Measurements from ENCODE around the gene ZNF25.

The ZNF25 gene

GRCh38 chr10:37976091-37976879 is at the start of gene ZNF25:
Gene ZNF25 (minus strand): TSS chr10:37976647. CDS start chr10:37971722, 4,925 bp downstream.
- no peak for TF ChIP-seq GATA3 (IDR thresholded peaks at IDR 0.05; ENCODE audit: low read depth, low read length)
- no peak for TF ChIP-seq GATA2 (IDR thresholded peaks at IDR 0.05; ENCODE audit: low read depth, low read length)

DNA sequence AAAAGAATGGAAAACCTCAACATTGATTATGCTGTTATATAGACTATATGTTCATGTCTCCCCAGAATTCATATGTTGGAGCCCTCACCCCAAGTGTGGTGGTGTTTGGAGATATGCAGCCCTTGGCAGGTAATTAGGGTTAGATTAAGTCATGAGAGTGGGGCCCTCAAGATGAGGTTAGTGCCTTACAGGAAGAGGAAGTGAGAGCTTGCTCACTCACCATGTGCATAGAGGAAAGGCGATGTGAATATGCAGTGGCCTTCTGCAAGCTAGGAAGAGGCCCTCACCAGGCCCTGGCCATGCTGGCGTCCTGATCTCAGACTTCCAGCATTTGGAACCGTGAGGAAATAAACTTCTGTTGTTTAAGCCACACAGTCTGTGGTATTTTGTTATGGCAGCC is 48.8 kb upstream of the ZNF25 start:
- TF ChIP-seq GATA3 (IDR thresholded peaks at IDR 0.05; ENCODE audit: low read depth, low read length), result no peak

- TF ChIP-seq GATA3 (IDR thresholded peaks at IDR 0.05; ENCODE audit: low read depth, low read length) (no peak), GATA2 (IDR thresholded peaks at IDR 0.05; ENCODE audit: low read depth, low read length) (no peak)
These were observed 39.9 kb upstream of the ZNF25 start for GRCh38 chr10:38016354-38016753.

DNA sequence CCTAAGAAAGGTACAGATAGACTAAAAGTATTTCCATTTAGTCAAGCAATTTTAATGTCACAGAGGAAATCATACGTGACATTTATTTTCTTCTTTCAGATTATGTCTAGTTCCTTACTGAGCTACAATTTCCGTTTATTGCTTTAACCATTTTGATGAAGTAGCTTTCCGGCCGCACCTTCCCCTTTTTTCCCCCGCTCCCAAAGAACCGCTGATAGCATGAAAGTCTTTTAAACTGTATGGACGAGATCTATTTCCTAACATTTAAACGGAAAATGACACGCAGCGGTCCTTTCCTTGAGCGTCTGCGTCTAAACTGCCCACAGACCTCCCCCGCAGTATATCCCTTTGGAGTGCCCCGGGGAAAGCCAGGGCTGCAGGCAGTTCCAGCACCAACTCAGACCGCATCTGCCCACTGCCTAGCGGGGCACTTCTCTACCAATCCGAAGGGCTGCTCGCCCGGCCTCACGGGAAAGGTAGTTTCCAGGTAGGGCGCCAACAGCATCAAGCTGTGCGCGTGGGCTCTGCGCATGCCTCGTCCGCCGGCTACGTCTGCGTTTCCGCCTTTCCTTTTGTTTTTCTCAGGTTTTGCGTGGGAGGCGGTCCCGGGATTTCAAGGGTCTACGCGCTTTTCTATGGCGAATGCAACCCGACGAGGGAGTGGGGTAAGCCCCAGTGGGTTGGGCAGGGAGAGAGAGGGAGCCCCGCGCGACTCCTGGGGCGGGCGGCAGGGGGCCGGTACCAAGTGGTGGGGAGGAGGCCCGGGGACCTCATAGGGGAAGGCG is 33.9 kb upstream of the ZNF25 start, which contains the start of gene ZNF33A:
Gene ZNF33A (plus strand): TSS at position 557 of the 785 bp plus-strand sequence. CDS start 1,667 bp downstream, outside the sequence.
- no peak for TF ChIP-seq GATA2 (IDR thresholded peaks at IDR 0.05; ENCODE audit: low read depth, low read length)
- no peak for TF ChIP-seq GATA3 (IDR thresholded peaks at IDR 0.05; ENCODE audit: low read depth, low read length)

- TF ChIP-seq GATA3 (IDR thresholded peaks at IDR 0.05; ENCODE audit: low read depth, low read length) (no peak), GATA2 (IDR thresholded peaks at IDR 0.05; ENCODE audit: low read depth, low read length) (no peak)
These were observed 31.5 kb upstream of the ZNF25 start for GRCh38 chr10:38007991-38008390.

- no peak for TF ChIP-seq GATA2 (IDR thresholded peaks at IDR 0.05; ENCODE audit: low read depth, low read length)
- no peak for TF ChIP-seq GATA3 (IDR thresholded peaks at IDR 0.05; ENCODE audit: low read depth, low read length)
These were observed 31.1 kb upstream of the ZNF25 start for GRCh38 chr10:38007551-38007950.

GRCh38 chr10:38003588-38003987 is 27.1 kb upstream of the ZNF25 start:
- TF ChIP-seq GATA3 (IDR thresholded peaks at IDR 0.05; ENCODE audit: low read depth, low read length), result no peak
- no peak for TF ChIP-seq GATA2 (IDR thresholded peaks at IDR 0.05; ENCODE audit: low read depth, low read length)

DNA sequence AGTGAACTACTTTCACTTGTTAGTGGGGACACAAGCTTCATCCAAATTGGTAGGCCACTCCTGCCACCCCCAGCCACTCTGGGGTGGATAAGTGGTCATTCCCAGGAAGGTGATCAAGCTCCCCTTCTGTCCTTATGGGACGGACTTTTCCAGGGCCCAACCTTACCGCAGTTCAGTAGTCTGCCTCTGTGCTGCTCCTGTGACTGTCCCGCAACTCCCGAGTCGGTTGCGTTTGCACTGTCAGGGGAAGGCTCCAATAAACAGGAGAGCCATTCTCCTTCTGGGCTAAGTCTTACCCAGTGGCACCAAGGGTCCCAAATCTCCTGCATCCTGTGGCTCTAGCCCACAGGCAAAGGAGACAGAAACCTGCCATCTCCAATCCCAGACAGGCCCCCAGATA is 26.6 kb upstream of the ZNF25 start:
- TF ChIP-seq GATA3 (IDR thresholded peaks at IDR 0.05; ENCODE audit: low read depth, low read length), result no peak
- no peak for TF ChIP-seq GATA2 (IDR thresholded peaks at IDR 0.05; ENCODE audit: low read depth, low read length)

DNA sequence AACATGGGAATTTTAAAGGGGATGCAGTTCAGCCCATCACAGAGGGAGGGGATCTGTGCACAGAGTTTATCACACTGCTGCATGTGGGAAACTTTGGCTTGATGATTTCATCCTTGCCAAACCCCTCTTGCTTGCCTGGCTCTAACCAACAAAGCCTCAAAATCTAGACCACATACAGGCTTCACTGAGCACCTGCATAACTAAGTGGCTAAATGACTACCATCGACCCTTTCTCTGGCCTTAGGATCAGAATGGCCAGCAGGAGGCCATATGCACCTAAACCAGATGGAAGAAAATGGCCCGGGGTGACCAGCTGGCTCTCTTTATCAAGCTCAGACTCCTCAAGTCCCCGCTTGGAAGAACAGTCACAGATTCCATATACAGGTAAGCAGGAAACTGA is 15.6 kb upstream of the ZNF25 start:
- TF ChIP-seq GATA3 (IDR thresholded peaks at IDR 0.05; ENCODE audit: low read depth, low read length) (no peak), GATA2 (IDR thresholded peaks at IDR 0.05; ENCODE audit: low read depth, low read length) (no peak)

- TF ChIP-seq GATA2 (IDR thresholded peaks at IDR 0.05; ENCODE audit: low read depth, low read length) (no peak), GATA3 (IDR thresholded peaks at IDR 0.05; ENCODE audit: low read depth, low read length) (no peak)
These were observed 15.2 kb upstream of the ZNF25 start for GRCh38 chr10:37991655-37992054.

DNA sequence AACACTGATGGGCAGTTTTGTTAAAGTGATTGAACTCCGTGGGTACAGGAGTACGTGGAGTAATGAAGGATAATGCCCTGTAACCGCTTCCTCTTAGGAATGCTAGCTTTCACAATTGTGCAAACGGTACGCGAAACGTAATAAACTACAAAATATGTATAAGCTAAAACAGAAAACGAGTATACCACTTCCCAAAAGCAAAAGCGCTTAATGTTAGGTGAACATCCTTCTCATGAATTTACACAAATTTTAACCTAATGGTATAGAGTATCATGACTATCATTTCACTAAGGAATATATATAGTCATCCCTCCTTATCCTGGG is 395 bp upstream of the ZNF25 start:
- TF ChIP-seq GATA2 (IDR thresholded peaks at IDR 0.05; ENCODE audit: low read depth, low read length) (no peak), GATA3 (IDR thresholded peaks at IDR 0.05; ENCODE audit: low read depth, low read length) (no peak)

DNA sequence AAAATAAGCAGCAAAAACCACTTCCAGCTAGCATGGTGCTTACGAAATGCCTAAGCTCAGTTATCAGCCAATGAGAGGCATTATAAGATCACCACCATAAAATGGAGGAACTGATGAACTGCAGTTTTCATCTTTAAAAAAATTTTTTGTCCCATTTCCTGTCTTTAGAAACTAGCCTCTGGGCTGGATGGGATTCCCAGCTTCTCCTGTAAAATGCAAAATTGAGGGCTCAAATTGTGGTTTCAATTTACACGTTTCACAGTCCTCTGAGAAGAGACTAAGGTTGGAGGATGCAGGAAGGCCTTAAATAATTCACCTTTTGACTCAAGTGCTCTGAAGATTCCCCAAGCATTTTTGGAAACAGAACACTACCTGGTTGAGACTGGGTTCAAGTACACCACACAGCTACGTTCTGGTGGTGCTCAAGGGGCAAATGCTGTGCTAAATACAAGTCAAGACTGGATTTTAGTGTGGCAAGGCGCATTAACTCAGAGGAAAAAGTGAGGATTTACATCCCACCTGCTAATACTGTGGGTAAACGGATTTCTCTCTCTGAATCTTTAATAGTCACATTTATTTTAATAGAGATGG is 951 bp downstream of the ZNF25 start:
- TF ChIP-seq GATA2 (IDR thresholded peaks at IDR 0.05; ENCODE audit: low read depth, low read length) (no peak), GATA3 (IDR thresholded peaks at IDR 0.05; ENCODE audit: low read depth, low read length) (no peak)

- TF ChIP-seq GATA3 (IDR thresholded peaks at IDR 0.05; ENCODE audit: low read depth, low read length), result no peak
- no peak for TF ChIP-seq GATA2 (IDR thresholded peaks at IDR 0.05; ENCODE audit: low read depth, low read length)
These were observed 4.1 kb downstream of the ZNF25 start for GRCh38 chr10:37972396-37972795.

GRCh38 chr10:37965006-37965405 is 11.4 kb downstream of the ZNF25 start:
- TF ChIP-seq GATA2 (IDR thresholded peaks at IDR 0.05; ENCODE audit: low read depth, low read length), result no peak
- TF ChIP-seq GATA3 (IDR thresholded peaks at IDR 0.05; ENCODE audit: low read depth, low read length), result no peak

Data from SH-SY5Y (cell line).